Measurements from ENCODE around the gene PDZRN3.
A peak's percentile ranks its signal among the peaks of the same experiment; 100 is the strongest.

- peak; percentile 65 to 79 (median 76) for TF ChIP-seq CTCF (IDR thresholded peaks at IDR 0.05)
- no peak for TF ChIP-seq POLR2A (IDR thresholded peaks at IDR 0.05)
Measured at GRCh38 chr3:73508330-73508954, 116.3 kb downstream of the PDZRN3 start.

Data from heart left ventricle (tissue), 13 donors.